Spinal cord (tissue), 10 donors: ENCODE measurements around the gene MPZL3. TPM values are rescaled to one million over a fixed set of nuclear protein-coding genes. Genes with fewer than 3 reads are reported as not detected.

Source experiments
- DNase-seq, 6 donors: peaks; one replicate each; pipeline versions ENCODE4 v3.0.0 to v3.0.0-alpha.2; 2013 to 2015; ENCODE audit warnings: low spot score in 6 of 6, low read depth in 4 of 6
- H3K27ac ChIP-seq: one replicate; pipeline ENCODE4 v1.5.1; 2013; ENCODE audit warnings: low read depth, low read length, control low read depth
- H3K27me3 ChIP-seq: one replicate; pipeline ENCODE4 v1.6.1; 2013; ENCODE audit warnings: low read length; ENCODE audit not compliant: control insufficient read depth, insufficient read depth
- H3K36me3 ChIP-seq: one replicate; pipeline ENCODE4 v1.6.1; 2013; ENCODE audit warnings: low read length; ENCODE audit not compliant: control insufficient read depth, insufficient read depth
- H3K4me1 ChIP-seq: one replicate; pipeline ENCODE4 v1.6.1; 2013; ENCODE audit warnings: low read length; ENCODE audit not compliant: control insufficient read depth, insufficient read depth
- H3K4me3 ChIP-seq: one replicate; pipeline ENCODE4 v1.5.1; 2013; ENCODE audit warnings: low read depth, low read length, control low read depth
- H3K9me3 ChIP-seq: one replicate; pipeline ENCODE4 v1.6.1; 2013; ENCODE audit warnings: low read length; ENCODE audit not compliant: control insufficient read depth, insufficient read depth
- WGBS: methylation state at CpG from one replicate; pipeline ENCODE4 v1.1.5; 2013; ENCODE audit warnings: missing lambda C conversion rate; ENCODE audit not compliant: insufficient coverage; 5-methylcytosine and 5-hydroxymethylcytosine counted together
- polyA plus RNA-seq, 2 donors: library from polyadenylated mRNA; unstranded; fragments of 120-200 nt; gene quantifications; one replicate each; pipeline ENCODE4 v1.2.1, GENCODE V29; 2013; ENCODE audit not compliant: insufficient read length in 2 of 2
- total RNA-seq, 2 donors: library from RNA; depleted of rRNA in 1 of 2; stranded (reverse); fragments of 120-200 nt in 1 of 2; fragments of >200 nt in 1 of 2; gene quantifications; one replicate each; pipeline versions ENCODE4 v1.2.3 to v1.2.4, GENCODE V29; 2013 to 2014
- donor health status: healthy.

The MPZL3 gene
- total and polyA plus RNA-seq, 4 donors, result 1.4 to 5.8 (median 2.9) TPM

- H3K27me3 ChIP-seq, result peaks cover 59% of the 10 kb centered on the region
- H3K36me3 ChIP-seq, result no peaks in the 10 kb centered on the region
- DNase-seq, result no peak
- no CpG with 5 or more reads among the region's 1 CpG for WGBS
- no peak overlapping the region for H3K4me3 ChIP-seq
- H3K27ac ChIP-seq, result no peak overlapping the region
- H3K4me1 ChIP-seq, result no peaks in the 10 kb centered on the region
- no peaks in the 10 kb centered on the region for H3K9me3 ChIP-seq
These were observed 5.1 kb downstream of the MPZL3 start for GRCh38 chr11:118247041-118247440.

DNA sequence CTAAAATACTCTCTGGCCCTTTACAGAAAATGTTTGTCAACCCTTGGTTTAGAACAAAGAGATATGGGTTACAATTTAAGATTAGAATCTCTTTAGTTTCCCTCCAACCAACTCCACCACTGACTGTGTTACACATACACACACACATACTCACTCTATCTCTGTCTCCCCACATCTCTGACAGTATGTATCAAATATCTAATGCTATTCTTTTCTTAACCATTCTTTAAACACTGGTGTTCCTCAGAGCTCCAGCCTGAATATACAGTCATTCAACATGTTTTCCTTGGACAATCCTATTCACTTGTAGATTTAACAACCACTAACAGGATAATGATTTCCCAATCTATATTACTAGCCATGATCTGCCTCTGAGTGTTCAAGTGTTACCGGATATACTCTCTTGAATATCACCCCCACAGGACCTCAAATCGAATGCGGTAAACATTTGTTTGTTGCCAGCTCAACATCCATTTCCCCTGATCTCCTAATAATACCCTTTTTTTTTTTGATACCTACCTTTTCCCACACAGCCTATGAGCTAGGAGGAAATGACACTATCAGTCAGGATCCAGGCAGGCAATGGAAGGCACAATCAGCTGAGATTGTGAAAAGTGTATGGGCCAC lies 6.1 kb downstream of the MPZL3 start:
- H3K36me3 ChIP-seq, result no peaks in the 10 kb centered on the region
- H3K4me3 ChIP-seq, result no peak overlapping the region
- 88% methylated on average over 1 of the region's 3 CpGs for WGBS
- no peak overlapping the region for H3K27ac ChIP-seq
- H3K27me3 ChIP-seq, result peaks cover 65% of the 10 kb centered on the region
- no peak for DNase-seq
- no peaks in the 10 kb centered on the region for H3K9me3 ChIP-seq
- no peaks in the 10 kb centered on the region for H3K4me1 ChIP-seq

DNA sequence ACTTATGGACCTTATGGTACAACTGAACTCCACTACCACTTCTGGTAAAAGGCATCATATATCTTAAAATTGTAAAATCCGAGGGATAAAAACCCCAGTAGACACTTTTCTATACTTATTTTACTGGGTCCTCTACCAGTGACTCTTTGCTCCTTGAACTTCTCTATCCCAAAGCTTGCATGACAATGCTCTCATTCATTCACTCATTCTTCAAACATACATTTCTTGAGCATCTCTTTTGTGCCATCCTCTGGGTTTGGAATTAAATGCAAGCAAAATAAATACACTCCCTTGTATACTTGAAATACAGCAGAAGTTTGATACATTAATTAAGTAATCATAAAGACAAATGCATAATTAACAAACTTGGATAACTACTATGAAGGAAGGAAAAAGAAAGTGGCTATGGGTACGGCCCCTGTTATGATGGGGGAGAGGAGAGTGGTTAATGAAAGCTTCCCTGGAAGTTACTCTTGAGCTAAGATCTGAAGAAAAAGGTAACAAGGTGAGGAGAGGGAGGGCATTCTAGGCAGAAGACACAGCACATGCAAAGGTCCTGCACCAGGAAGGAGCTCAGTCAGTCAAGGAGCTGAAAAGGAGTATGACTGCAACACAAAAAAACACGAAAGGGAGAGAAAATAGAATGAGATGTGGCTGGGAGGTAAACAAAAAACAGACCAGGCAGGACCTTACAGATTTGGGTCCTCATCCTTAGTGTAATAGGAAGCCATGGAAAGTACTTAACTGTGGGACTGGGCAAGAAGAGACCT lies 8.0 kb downstream of the MPZL3 start:
- Histone ChIP-seq H3K27me3 (peaks cover 59% of the 10 kb centered on the region), H3K4me1 (no peaks in the 10 kb centered on the region), H3K9me3 (no peaks in the 10 kb centered on the region), H3K27ac (no peak overlapping the region), H3K36me3 (no peaks in the 10 kb centered on the region), H3K4me3 (no peak overlapping the region)
- 79% methylated on average over 3 of the region's 3 CpGs for WGBS
- no peak for DNase-seq

- no peaks in the 10 kb centered on the region for H3K36me3 ChIP-seq
- H3K27me3 ChIP-seq, result peaks cover 54% of the 10 kb centered on the region
- no peaks in the 10 kb centered on the region for H3K4me1 ChIP-seq
- no peak overlapping the region for H3K4me3 ChIP-seq
- 66% methylated on average over 7 of the region's 8 CpGs for WGBS
- DNase-seq, result no peak
- no peak overlapping the region for H3K27ac ChIP-seq
- no peaks in the 10 kb centered on the region for H3K9me3 ChIP-seq
These were observed 9.0 kb downstream of the MPZL3 start for GRCh38 chr11:118243161-118243560.

DNA sequence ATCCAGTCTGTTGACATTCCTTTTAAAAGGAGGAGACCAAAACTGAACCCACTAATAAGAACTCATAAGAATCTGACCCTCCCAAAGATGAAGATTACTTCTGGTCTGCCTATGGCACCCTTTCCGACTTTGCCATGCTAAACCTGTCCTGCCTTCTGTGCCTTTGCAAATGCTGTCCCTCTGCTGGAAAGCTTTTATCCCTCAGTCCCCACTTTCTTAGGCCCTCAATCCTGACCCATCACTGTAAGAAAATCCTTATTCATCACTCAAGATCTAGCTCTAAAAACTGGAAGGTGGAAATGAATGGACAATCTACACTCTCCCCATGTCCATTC lies 10.4 kb downstream of the MPZL3 start:
- peaks cover 42% of the 10 kb centered on the region for H3K27me3 ChIP-seq

GRCh38 chr11:118240999-118241763 lies 11.0 kb downstream of the MPZL3 start:
- Histone ChIP-seq H3K4me1 (no peaks in the 10 kb centered on the region), H3K4me3 (no peak overlapping the region), H3K27me3 (peaks cover 36% of the 10 kb centered on the region), H3K9me3 (no peaks in the 10 kb centered on the region), H3K27ac (no peak overlapping the region), H3K36me3 (no peaks in the 10 kb centered on the region)
- DNase-seq, result peak in 1 of 6 donors; percentile 34
- 78% methylated on average over 6 of the region's 9 CpGs for WGBS

More for the DNA sequence above, 10.4 kb downstream of the MPZL3 start:
- H3K4me3 ChIP-seq, result no peak overlapping the region
- DNase-seq, result no peak
- WGBS, result 90% methylated on average over 1 of the region's 1 CpG
- H3K27ac ChIP-seq, result no peak overlapping the region
- H3K9me3 ChIP-seq, result no peaks in the 10 kb centered on the region
- H3K36me3 ChIP-seq, result no peaks in the 10 kb centered on the region
- H3K4me1 ChIP-seq, result no peaks in the 10 kb centered on the region

DNA sequence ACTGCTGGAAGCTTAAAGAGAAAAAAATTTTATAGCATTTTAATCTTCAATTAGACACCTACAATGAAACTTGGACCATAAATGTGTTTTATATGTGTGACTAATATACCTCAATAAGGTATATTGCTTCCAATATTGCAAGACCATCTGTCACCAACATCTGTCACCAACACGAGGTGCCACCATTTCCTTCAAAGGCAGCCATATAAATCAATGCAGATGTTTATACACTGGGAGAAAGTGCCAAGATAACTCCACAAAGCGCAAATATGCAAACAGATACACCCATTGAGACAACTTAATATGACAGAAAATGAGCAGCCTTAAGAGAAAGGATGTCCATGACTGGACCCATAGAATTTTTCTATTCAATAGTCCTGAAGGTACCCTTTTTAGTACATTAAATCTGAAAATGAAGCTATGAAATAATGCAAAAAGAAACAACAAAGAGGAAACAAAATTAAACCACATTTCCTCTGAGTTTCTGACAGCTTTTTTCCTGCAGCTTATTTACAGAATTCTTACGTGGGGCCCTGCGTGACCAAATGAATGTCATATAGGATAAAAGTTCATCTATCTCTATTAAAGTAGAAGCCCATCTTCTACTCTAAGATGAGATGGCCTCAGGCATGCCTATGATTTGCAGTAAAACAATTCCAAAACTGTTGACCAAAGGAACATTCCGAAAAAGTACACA lies 12.5 kb downstream of the MPZL3 start:
- no peaks in the 10 kb centered on the region for H3K4me1 ChIP-seq
- H3K36me3 ChIP-seq, result no peaks in the 10 kb centered on the region
- no peaks in the 10 kb centered on the region for H3K9me3 ChIP-seq
- no peak overlapping the region for H3K27ac ChIP-seq
- peaks cover 27% of the 10 kb centered on the region for H3K27me3 ChIP-seq
- WGBS, result 100% methylated on average over 1 of the region's 5 CpGs
- peak in 1 of 6 donors; percentile 55 for DNase-seq
- no peak overlapping the region for H3K4me3 ChIP-seq

- no peak overlapping the region for H3K27ac ChIP-seq
- DNase-seq, result no peak
- no CpG with 5 or more reads among the region's 1 CpG for WGBS
- no peaks in the 10 kb centered on the region for H3K4me1 ChIP-seq
- H3K27me3 ChIP-seq, result peaks cover 24% of the 10 kb centered on the region
- H3K4me3 ChIP-seq, result no peak overlapping the region
- no peaks in the 10 kb centered on the region for H3K9me3 ChIP-seq
- no peaks in the 10 kb centered on the region for H3K36me3 ChIP-seq
These were observed 13.2 kb downstream of the MPZL3 start for GRCh38 chr11:118238929-118239328.

DNA sequence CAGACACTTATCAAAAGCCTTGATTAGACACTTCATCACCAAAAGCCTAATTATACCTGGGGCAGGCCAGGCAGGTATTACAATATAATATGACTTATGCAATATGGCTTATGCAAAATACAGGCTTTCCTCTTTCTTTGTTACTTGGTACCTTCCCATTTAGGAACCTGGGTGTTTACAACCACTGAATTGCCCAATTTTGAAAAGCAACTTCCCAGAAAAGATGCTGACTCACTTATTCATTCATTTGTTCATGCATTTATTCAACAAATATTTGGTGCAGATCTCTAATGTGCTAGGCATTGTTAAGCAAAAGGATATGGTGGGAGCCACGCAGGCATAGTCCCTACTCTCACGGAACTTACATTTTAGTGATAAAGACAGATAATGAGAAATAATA lies 13.7 kb downstream of the MPZL3 start:
- Histone ChIP-seq H3K9me3 (no peaks in the 10 kb centered on the region), H3K27me3 (peaks cover 24% of the 10 kb centered on the region), H3K27ac (no peak overlapping the region), H3K4me1 (no peaks in the 10 kb centered on the region), H3K4me3 (no peak overlapping the region), H3K36me3 (no peaks in the 10 kb centered on the region)
- WGBS, result no CpG with 5 or more reads among the region's 2 CpGs
- no peak for DNase-seq
